Myocyte (in vitro differentiated cells): ENCODE data around the gene XPC. TPM values are rescaled to one million over a fixed set of nuclear protein-coding genes. Genes with fewer than 3 reads are reported as not detected.
"Not testable (repeated sequence)": the region's sequence is repeated elsewhere in the genome, so short reads cannot be mapped to it uniquely, and the experiment has no call there.

Experiments used
- DNase-seq: peaks from one replicate; pipeline ENCODE4 v3.0.0-alpha.2; 2012; ENCODE audit warnings: low read depth
- total RNA-seq: library from RNA; depleted of rRNA; stranded (reverse); fragments of >200 nt; gene quantifications from 2 replicates; pipeline ENCODE4 v1.2.3, GENCODE V29; 2014

Gene XPC
- total RNA-seq, 1 donor from 2014 or later = 22.3 TPM

DNA sequence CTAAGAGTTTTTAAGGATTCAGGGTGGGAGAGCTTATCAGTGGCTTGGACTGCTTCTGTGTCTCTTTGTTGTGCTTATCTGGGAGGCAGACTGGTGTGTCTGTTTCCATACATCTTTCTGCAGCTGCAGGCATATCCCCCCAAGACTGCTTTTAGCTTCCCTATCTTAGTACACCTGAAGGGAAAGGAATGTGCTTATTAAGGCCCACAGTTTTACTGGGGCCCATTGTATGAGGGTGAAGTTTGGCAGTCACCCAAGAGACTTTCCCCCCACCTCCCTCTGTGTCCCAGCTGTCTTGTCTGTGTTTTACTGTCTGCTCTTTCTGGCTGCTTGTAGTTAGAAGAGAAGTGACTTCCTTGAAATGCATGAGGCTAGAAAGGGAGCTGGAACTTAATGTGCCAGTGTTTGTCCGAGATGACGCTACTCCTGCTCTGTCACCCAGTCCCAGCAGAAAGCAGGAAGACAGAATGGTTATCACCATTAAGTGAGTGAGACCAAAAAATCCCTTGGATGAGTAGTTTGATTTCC is 57.4 kb downstream of the XPC start:
- DNase-seq = not testable (repeated sequence)

GRCh38 chr3:14120111-14120920 is 58.1 kb downstream of the XPC start:
- no peak for DNase-seq

GRCh38 chr3:14119651-14120050 is 58.8 kb downstream of the XPC start:
- no peak for DNase-seq

- no peak for DNase-seq
Measured at GRCh38 chr3:14118400-14119381, 59.7 kb downstream of the XPC start.

GRCh38 chr3:14117468-14118399 is 60.7 kb downstream of the XPC start:
- DNase-seq = no peak

DNA sequence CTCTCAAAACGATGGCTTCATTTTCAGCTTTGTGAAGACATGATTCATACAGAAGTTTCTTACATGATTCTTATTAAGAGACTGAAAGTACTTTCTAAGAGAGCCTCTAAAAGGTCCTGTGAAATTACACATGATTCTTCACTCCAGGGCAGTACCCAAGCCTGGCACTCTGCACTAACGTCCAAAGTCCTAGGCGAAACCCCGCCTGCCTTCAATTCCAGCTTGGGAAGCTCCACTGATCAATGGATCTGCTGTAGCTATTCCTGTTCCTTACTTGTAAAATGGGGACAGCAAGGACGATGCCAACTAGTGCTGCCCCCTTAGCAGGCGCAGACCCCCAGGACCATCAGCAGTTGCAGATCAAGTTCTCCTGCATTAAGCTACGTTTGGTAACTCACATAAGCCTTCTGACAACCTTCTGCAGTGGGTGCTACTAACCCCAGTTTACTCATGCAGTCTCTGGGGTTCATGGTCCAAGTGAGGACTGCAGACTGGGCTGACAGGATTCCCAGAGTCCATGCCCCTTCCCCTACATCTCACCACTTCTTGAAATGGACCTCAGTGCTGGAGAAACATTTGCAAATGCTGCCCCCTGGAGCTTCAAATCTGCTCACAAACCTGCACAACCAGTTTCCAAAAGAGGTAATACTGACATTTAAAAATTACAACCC is 64.3 kb downstream of the XPC start:
- no peak for DNase-seq

DNA sequence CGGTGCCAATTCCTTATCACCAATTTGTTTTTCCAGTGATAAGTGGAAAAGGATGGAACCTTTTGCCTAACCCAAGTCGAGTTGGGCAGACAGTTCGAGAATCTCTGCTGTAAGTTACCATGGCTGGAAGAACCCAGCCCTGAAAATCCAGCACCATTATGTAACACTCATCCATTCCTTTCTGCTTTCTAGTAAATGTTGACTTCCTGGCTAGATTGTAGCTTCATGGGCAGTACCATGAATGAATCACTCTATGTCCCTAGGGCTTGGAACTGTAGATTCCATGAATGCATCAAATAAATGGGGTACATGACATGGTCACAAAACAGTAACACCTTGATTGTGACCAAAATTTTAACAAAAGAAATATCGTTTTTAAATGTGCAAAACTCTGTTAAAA is 67.7 kb downstream of the XPC start:
- no peak for DNase-seq

GRCh38 chr3:14109821-14110220 is 68.6 kb downstream of the XPC start:
- DNase-seq = not testable (repeated sequence)

GRCh38 chr3:14097616-14098391 is 80.6 kb downstream of the XPC start:
- no peak for DNase-seq

DNA sequence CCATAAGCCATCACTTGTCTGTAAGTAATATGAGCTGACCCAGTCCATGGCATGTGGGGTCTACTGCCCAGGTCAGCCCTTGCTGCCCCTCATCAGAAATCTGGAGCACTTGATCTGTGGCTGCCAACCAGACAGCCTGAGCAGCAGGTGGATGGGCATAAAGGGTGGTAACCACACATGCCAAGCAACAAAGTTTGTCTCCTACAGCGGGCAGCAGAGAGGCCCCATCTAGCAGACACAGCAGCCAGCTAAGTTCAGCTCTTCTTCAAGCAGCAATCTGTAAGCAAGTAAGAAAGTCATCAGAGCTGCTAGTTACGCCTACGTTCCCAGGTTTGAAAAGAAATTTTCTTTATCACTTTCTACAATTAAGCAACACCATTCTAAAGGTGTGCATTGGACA is 81.7 kb downstream of the XPC start:
- peak; percentile 44 for DNase-seq

Other genes with a start within 250 kb of the XPC start
- gene CHCHD4, start 53.7 kb downstream of the XPC start, total RNA-seq = 21.4 and 24.0 TPM in 2 replicates
- gene TMEM43, start 53.5 kb downstream of the XPC start, total RNA-seq = 90.5 and 112 TPM in 2 replicates
- 11.4 and 13.3 TPM in 2 replicates for gene LSM3, start 216 bp upstream of the XPC start, total RNA-seq
- 63.3 and 79.9 TPM in 2 replicates for gene SLC6A6, start 224.0 kb upstream of the XPC start, total RNA-seq